SK-N-SH treated with all-trans-retinoic acid at 6 μM for 48 hours (cell line): ENCODE data around the gene NAA30.

Experiments
- ATAC-seq: fragments of 200-7000 bp; cut with Tn5 transposase; 3 replicates; pipeline ENCODE4 v1.9.1; 2020; ENCODE audit warnings: mild to moderate bottlenecking, moderate library complexity
- ARNTL ChIP-seq: fragments of 450-650 bp; formaldehyde crosslinking; IDR thresholded peaks from 2 replicates; pipeline ENCODE4 v1.5.0; 2020; ENCODE audit warnings: low read depth, mild to moderate bottlenecking, moderate library complexity, borderline replicate concordance
- CREB5 ChIP-seq: fragments of 250-450 bp; sonication (Bioruptor Pico); IDR thresholded peaks from 2 replicates; pipeline ENCODE4 v1.5.1; 2020; ENCODE audit warnings: low read depth, mild to moderate bottlenecking, moderate library complexity
- CSDC2 ChIP-seq: fragments of 250-450 bp; sonication (Bioruptor Pico); IDR thresholded peaks from 2 replicates; pipeline ENCODE4 v1.5.0; 2020; ENCODE audit warnings: mild to moderate bottlenecking, moderate library complexity
- CSRNP3 ChIP-seq: fragments of 250-450 bp; sonication (Bioruptor Pico); IDR thresholded peaks from 2 replicates; pipeline ENCODE4 v1.5.1; 2021; ENCODE audit warnings: mild to moderate bottlenecking, moderate library complexity
- ESRRG ChIP-seq: fragments of 250-450 bp; sonication (Bioruptor Pico); IDR thresholded peaks from 2 replicates; pipeline ENCODE4 v1.6.1; 2021; ENCODE audit warnings: mild to moderate bottlenecking
- GLIS3 ChIP-seq: fragments of 250-450 bp; sonication (Bioruptor Pico); IDR thresholded peaks from 2 replicates; pipeline ENCODE4 v1.5.0; 2020; ENCODE audit warnings: mild to moderate bottlenecking, moderate library complexity
- ISL1 ChIP-seq: fragments of 250-450 bp; sonication (Bioruptor Pico); IDR thresholded peaks from 2 replicates; pipeline ENCODE4 v2.1.2; 2022; ENCODE audit warnings: mild to moderate bottlenecking, moderate library complexity
- OSR1 ChIP-seq: fragments of 250-450 bp; sonication (Bioruptor Pico); IDR thresholded peaks from 2 replicates; pipeline ENCODE4 v1.8.0; 2022; ENCODE audit warnings: moderate library complexity, mild to moderate bottlenecking, inconsistent platforms
- PPARA ChIP-seq: fragments of 250-450 bp; sonication (Bioruptor Pico); IDR thresholded peaks from 2 replicates; pipeline ENCODE4 v1.5.0; 2020; ENCODE audit warnings: mild to moderate bottlenecking, borderline replicate concordance
- RARB ChIP-seq: fragments of 250-450 bp; sonication (Bioruptor Pico); IDR thresholded peaks from 2 replicates; pipeline ENCODE4 v1.8.0; 2021; ENCODE audit warnings: mild to moderate bottlenecking, moderate library complexity
- SNAI2 ChIP-seq: fragments of 250-450 bp; sonication (Bioruptor Pico); IDR thresholded peaks from 2 replicates; pipeline ENCODE4 v1.5.0; 2020; ENCODE audit warnings: mild to moderate bottlenecking, moderate library complexity
- TCF4 ChIP-seq: fragments of 250-450 bp; sonication (Bioruptor Pico); IDR thresholded peaks from 2 replicates; pipeline ENCODE4 v1.8.0; 2021; ENCODE audit warnings: mild to moderate bottlenecking, moderate library complexity, borderline replicate concordance
- TSHZ2 ChIP-seq: fragments of 250-450 bp; sonication (Bioruptor Pico); IDR thresholded peaks from 2 replicates; pipeline ENCODE4 v1.5.0; 2020; ENCODE audit warnings: mild to moderate bottlenecking, moderate library complexity
- ZC3H10 ChIP-seq: fragments of 250-450 bp; sonication (Bioruptor Pico); IDR thresholded peaks from 2 replicates; pipeline ENCODE4 v1.5.1; 2021; ENCODE audit warnings: mild to moderate bottlenecking, moderate library complexity
- ZFP30 ChIP-seq: fragments of 450-650 bp; formaldehyde crosslinking; IDR thresholded peaks from 2 replicates; pipeline ENCODE4 v1.5.0; 2022; ENCODE audit warnings: mild to moderate bottlenecking, moderate library complexity
- ZNF565 ChIP-seq: fragments of 450-650 bp; formaldehyde crosslinking; conservative IDR thresholded peaks from 2 replicates; pipeline ENCODE4 v1.5.0; 2020; ENCODE audit warnings: low read depth, mild to moderate bottlenecking, moderate library complexity
- ZNF70 ChIP-seq: fragments of 450-650 bp; formaldehyde crosslinking; IDR thresholded peaks from 2 replicates; pipeline ENCODE4 v1.5.0; 2020; ENCODE audit warnings: mild to moderate bottlenecking, moderate library complexity
- ZNF8 ChIP-seq: fragments of 450-650 bp; formaldehyde crosslinking; IDR thresholded peaks from 2 replicates; pipeline ENCODE4 v1.5.0; 2020; ENCODE audit warnings: mild to moderate bottlenecking, moderate library complexity

NAA30 gene

GRCh38 chr14:57392830-57393229 lies 2.4 kb downstream of the NAA30 start (continued):
- TF ChIP-seq TSHZ2 (CRISPR knock-in tag) (no peak), ZC3H10 (no peak), ZNF8 (CRISPR knock-in tag) (no peak)

GRCh38 chr14:57400556-57401494 lies 10.4 kb downstream of the NAA30 start:
- TF ChIP-seq OSR1 (CRISPR knock-in tag) (no peak), ZNF565 (CRISPR knock-in tag) (no peak), PPARA (CRISPR knock-in tag) (no peak)
- ATAC-seq, result no peak

GRCh38 chr14:57401501-57401900 lies 11.1 kb downstream of the NAA30 start:
- ATAC-seq, result no peak
- TF ChIP-seq CSRNP3, result no peak
- no peak for TF ChIP-seq ZNF70
- no peak for TF ChIP-seq TSHZ2 (CRISPR knock-in tag)
- no peak for TF ChIP-seq ZC3H10
- TF ChIP-seq ESRRG (CRISPR knock-in tag), result no peak
- TF ChIP-seq ZFP30 (CRISPR knock-in tag), result no peak
- no peak for TF ChIP-seq CSDC2 (CRISPR knock-in tag)
- no peak for TF ChIP-seq TCF4 (CRISPR knock-in tag)
- TF ChIP-seq OSR1 (CRISPR knock-in tag), result no peak
- TF ChIP-seq PPARA (CRISPR knock-in tag), result no peak
- TF ChIP-seq ISL1, result no peak
- TF ChIP-seq ZNF565 (CRISPR knock-in tag), result no peak

- ATAC-seq, result no peak
- TF ChIP-seq GLIS3 (CRISPR knock-in tag) (no peak), RARB (CRISPR knock-in tag) (no peak), ARNTL (no peak), ZFP30 (CRISPR knock-in tag) (no peak), OSR1 (CRISPR knock-in tag) (no peak), ISL1 (no peak), PPARA (CRISPR knock-in tag) (no peak), ZC3H10 (no peak), SNAI2 (CRISPR knock-in tag) (no peak), CREB5 (CRISPR knock-in tag) (no peak)
Observed at GRCh38 chr14:57402173-57402852, 11.9 kb downstream of the NAA30 start.
